HG03139 (cell line): Measurements from ENCODE around the gene UBAP1L.

Source experiments
- ATAC-seq: cut with Tn5 transposase; IDR thresholded peaks from one replicate; pipeline ENCODE4 v1.9.1; 2021; ENCODE audit not compliant: unreplicated experiment

Gene UBAP1L

DNA sequence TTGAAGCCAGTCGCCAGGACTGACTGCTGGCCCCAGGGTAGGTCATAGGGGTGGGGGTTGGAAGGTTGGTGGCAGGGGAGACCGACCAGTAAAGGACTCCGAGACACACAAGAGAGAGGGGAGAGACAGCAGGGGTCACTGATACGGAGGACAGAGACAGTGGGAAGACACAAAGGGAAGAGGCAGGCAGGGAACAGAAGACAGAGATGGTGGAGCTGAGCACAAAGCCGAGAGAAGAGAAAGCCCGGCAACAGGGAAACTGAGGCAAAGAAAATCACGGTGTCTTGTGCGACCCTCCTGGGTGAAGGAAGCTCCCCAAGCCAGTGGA is 47.7 kb downstream of the UBAP1L start:
- no peak for ATAC-seq

GRCh38 chr15:65066635-65067316 is 48.2 kb downstream of the UBAP1L start:
- ATAC-seq = no peak

DNA sequence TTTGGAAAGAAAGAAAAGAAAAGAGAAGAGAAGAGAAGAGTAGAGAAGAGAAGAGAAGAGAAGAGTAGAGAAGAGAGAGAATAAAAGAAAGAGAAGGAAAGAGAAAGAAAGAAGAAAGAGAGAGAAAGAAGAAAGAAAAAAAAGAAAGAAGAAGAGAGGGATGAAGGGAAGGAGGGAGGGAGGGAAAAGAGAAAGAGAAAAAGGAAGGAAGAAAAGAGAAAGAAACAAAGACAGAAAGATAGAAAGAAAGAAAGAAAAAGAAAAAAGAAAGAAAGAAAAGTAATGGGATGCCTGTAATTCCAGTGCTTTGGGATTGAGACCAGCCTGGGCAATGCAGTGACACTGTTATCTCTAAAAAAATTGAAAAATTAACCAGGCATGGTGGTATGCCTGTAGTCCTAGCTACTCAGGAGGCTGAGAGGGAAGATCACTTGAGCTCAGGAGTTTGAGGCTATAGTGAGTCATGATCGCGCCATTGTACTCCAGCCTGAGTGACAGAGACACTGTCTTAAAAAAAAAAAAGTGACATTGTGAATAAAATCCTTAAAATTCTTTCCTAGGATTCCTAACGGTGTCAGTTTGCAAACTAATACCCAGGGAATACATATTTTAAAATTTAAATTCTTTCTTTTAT is 48.9 kb downstream of the UBAP1L start:
- no peak for ATAC-seq

DNA sequence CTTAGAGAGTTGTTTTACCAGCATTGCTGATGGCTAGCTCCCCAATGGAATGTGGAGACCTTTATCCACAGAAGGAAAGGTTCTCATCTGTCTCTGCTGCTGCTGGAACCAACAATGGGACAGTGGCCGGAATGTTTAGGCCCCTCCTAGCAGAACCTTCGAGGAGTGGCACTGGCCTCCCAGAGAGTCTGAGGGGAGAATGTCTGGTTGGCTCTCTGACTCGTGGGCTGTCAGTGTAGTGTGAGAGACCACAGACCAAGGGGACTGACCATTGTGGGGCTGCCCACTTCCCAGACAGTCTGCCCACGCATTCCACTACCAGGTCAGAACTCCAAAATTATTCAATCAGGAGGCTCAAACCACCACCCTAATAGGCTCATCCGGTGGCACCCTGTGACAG is 52.3 kb downstream of the UBAP1L start:
- ATAC-seq = no peak

- no peak for ATAC-seq
Observed at GRCh38 chr15:65062061-65062460, 52.9 kb downstream of the UBAP1L start.

GRCh38 chr15:65060641-65061397 is 54.2 kb downstream of the UBAP1L start:
- no peak for ATAC-seq

DNA sequence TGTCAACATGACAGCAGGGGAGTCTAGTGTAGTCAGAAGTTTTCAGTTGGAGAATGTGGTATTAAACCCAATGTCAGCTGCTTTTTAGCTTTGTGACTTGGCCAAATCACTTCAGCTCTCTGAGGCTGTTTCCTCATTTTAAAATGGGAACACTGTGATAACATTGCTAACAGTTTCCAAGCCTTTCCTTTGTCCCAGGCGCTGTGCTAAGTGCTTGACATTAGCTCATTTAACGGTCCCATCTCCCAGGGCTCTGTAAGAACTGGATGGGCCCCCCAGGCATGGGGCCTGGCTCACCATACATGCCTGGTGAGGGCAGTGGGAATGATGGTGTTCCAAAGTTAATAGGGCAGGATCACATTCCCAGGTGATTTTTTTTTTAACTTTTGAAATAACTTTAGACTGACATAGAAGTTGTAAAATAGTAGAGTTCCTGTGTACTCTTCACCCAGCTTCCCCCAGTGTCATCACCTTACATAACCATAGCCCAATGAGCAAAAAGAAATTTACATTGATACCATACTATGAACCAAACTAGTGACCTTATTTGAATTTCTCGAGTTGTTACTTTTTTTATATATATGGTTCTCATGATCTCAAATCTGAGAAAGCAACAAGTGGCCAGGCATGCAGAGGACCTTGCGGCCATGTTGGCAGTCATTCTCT is 54.9 kb downstream of the UBAP1L start:
- no peak for ATAC-seq

- ATAC-seq = no peak
Observed at GRCh38 chr15:65059369-65059750, 55.6 kb downstream of the UBAP1L start.

DNA sequence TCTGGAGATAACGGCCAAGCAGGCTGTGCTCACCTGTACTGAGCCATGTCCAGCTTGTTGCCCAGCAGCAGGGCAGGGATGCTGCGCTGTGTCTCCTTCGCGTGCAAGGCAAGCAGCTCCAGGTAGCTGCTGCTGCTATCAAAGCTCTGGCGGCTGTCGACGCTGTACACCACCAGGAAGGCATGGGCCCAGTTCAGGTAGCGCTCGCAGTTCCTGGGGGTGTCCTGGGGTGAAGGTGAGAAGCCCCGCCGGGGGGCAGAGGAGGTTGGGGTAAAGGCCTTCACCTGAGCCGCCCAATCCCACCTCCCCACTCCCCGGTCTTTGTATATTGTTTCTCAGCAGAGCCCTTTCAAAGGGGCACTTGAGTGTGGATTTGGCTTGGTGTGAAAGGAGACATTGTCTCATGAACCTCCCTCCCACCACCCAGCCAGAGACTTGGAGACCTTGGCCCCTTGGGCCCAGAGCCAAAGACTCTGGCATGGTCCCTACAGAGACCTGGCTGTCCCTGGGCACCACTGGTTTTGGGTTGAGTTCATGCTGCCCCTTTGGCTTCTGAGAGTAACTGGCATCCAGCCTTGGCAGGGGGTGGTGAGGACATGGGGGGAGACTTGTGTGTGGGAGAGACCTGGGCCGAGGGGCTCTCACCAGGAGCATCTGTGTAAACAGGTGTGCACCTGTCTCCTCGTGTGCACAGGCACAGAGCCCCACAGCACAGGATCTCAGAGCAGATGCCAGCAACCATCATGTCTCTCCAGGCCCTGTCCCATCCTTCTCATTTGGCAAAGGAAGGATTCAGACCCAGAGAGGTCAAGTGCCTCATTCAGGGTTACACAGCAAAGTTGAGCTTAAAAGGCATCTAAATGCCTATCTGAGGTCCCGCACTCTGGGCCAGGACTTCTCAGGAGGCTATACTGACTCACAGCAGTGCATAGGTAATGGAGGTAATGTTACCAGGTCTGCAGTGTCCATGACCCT is 56.3 kb downstream of the UBAP1L start:
- no peak for ATAC-seq

GRCh38 chr15:65057549-65057940 is 57.5 kb downstream of the UBAP1L start:
- no peak for ATAC-seq

GRCh38 chr15:65056868-65057548 is 58.0 kb downstream of the UBAP1L start:
- ATAC-seq = no peak

- ATAC-seq = no peak
Observed at GRCh38 chr15:65056106-65056505, 58.9 kb downstream of the UBAP1L start.

DNA sequence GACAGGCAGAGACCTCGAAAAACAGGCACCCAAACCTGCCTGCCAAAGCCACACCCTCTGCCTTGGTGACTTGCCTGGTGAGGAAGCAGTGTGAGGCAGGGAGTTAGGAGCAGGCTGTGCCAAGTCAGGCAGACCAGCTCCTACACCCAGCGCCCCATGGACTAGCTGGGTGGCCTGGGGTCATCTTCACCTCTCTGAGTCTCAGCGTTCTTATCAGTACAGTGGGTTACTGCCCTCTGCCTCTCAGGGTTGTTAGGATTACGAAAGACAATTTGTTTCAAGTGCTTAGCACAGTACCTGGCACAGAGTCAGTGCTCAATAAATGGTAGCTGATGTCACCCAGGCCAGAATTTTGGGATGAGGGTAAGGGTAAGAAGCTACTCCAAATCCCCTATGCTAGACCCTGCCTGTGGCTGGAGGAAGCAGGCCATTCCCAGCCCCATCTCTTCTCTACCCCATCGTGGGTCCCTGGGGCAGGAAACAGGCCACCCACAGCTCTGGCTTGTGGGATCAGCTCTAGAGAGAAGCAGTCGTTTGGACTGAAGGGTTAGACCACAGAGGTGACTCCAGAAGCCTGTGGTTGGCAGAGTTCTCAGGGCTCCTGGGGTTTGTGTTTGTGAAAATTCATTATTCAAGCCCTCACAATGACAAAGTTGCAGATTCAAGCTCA is 59.7 kb downstream of the UBAP1L start:
- no peak for ATAC-seq

- ATAC-seq = no peak
Observed at GRCh38 chr15:65054333-65055200, 60.4 kb downstream of the UBAP1L start.

- no peak for ATAC-seq
Observed at GRCh38 chr15:65052956-65053355, 62.0 kb downstream of the UBAP1L start.

DNA sequence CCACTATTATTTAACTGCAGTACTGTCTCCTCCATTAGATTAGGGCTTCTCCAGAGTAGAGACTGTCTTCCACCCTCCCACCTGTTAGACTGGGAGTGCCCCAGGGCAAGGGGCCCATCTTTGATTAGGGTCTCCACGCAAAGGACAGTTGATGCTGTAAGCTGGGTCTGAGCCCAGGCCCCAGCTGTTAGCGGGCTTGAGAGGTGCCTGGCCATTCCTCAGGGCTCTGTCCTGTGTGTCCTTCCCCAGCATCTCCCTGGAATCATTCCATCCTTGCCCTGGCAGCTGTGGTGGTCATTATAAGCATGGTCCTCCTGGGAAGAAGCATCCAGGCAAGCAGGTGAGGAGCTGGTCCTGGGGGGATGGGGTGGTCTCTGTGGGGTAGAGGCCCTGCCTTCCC is 63.7 kb downstream of the UBAP1L start:
- no peak for ATAC-seq

DNA sequence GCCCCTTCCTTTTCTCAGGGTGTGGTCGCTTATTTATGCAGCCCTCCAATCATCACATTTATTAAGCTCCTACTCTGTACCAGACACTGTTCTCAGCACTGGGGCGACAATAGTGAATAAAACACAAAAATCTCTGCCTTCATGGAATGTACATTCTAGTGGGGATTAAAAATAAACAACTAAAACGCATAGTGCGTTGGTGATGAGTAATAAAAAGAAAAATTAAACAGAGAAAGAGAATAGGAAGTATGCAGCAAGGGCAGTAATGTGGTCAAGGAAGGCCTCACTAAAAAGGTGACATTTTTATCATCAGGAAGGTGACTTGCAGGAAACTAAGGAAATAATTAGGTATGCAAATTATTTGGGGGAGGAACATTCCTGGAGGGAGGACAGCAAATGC is 64.7 kb downstream of the UBAP1L start:
- no peak for ATAC-seq

DNA sequence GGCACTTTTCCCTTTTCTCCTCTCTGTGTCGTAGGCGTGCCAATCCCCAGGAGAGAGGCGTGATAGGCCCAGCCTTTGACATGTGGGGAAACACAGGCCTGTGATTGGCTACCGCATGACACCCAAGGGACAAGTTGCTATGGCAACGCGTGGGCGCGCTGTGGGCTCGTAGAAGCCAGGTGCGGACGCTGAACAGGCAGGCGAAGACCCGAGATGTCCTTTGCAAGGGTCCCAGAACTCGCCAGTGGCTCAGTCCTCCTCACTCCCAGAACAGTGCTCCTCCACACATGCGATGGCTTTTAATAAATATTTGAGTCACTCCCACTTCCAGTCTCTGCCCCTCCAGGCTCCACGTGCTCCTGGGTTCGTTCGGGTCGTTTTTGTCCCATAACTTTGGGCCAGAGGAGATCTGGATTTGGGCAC is 65.6 kb downstream of the UBAP1L start:
- ATAC-seq = peak; percentile 78

DNA sequence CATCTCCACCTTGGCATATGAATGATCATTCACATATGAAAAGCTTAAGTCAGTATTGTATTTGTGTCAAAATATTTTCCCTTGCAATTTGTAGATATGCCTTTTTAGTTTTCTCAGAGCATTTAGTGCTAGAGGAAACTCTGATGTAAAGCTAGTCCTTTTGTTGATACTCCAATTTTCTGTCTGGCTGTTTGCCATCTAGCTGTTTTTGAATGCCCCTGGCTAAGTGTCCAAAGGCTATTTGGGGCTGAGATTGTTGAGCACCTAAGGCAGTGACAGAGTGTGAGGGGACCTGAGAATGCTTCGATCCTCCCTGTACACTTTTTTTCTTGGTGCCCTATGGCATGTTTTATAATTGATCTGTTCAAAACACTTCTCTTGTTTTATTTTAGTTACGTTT is 66.8 kb downstream of the UBAP1L start:
- ATAC-seq = no peak
